HepG2 (cell line): Measurements from ENCODE around the gene LOXL3. TPM values are rescaled to one million over a fixed set of nuclear protein-coding genes. Genes with fewer than 3 reads are reported as not detected.

Source experiments
- CEBPG ChIP-seq: IDR thresholded peaks from 2 replicates; pipeline ENCODE4 v1.6.1; 2016
- KAT7 ChIP-seq: IDR thresholded peaks from 2 replicates; pipeline ENCODE4 v1.6.1; 2018; ENCODE audit warnings: borderline replicate concordance, missing compliant biosample characterization
- NR2F6 ChIP-seq, 2 experiments: IDR thresholded peaks; 2 replicates each; pipeline ENCODE4 v1.6.1; 2016; ENCODE audit warnings: antibody characterized with exemption in 1 of 2, mild to moderate bottlenecking in 1 of 2
- POLR2G ChIP-seq: fragments of 200-400 bp; formaldehyde crosslinking; IDR thresholded peaks from 2 replicates; pipeline ENCODE4 v1.6.1; 2018; ENCODE audit warnings: mild to moderate bottlenecking, low read depth, low read length, moderate library complexity
- SALL2 ChIP-seq: sonication (generic); formaldehyde crosslinking; IDR thresholded peaks from 2 replicates; pipeline ENCODE4 v1.8.1; 2023; ENCODE audit warnings: mild to moderate bottlenecking, missing genetic modification reagents, inconsistent platforms
- SKI ChIP-seq: fragments of 450-650 bp; IDR thresholded peaks from one replicate; pipeline ENCODE4 v1.6.1; 2018; ENCODE audit warnings: mild to moderate bottlenecking; ENCODE audit not compliant: partially characterized antibody
- ZFX ChIP-seq: sonication (generic); formaldehyde crosslinking; IDR thresholded peaks from 2 replicates; pipeline ENCODE4 v1.4.0; 2020; ENCODE audit warnings: mild to moderate bottlenecking, low read depth, missing genetic modification reagents, moderate library complexity
- ZHX1 ChIP-seq: sonication (generic); formaldehyde crosslinking; IDR thresholded peaks from 2 replicates; pipeline ENCODE4 v1.8.1; 2022; ENCODE audit warnings: low read depth, mild to moderate bottlenecking, missing genetic modification reagents
- polyA plus RNA-seq, 8 experiments: library from polyadenylated mRNA; depleted of rRNA in 3 of 8; stranded (reverse) in 7 of 8; unstranded in 1 of 8; fragments of >200 nt; fragmentation: Illumina TruSeq in 4 of 8; extraction: Trizol in 4 of 8; gene quantifications; 2 replicates each; pipeline versions ENCODE4 v1.2.1 to v1.2.3, GENCODE V29; 2011 to 2016; ENCODE audit warnings: low read depth in 4 of 8, missing spikeins in 1 of 8, mixed read lengths in 1 of 8; ENCODE audit not compliant: insufficient read depth in 1 of 8
- total RNA-seq, 5 experiments: library from RNA; depleted of rRNA; stranded (reverse); fragments of >200 nt; fragmentation: Illumina TruSeq; extraction: Trizol; gene quantifications; 2 replicates each; pipeline ENCODE4 v1.2.3, GENCODE V29; 2016; ENCODE audit warnings: low read depth in 1 of 5
- TF ChIP-seq, protein P1 (sequence below), 2 experiments: sonication (generic) in 1 of 2; formaldehyde crosslinking in 1 of 2; IDR thresholded peaks; 2 replicates each; pipeline versions ENCODE4 v1.6.1 to v1.9.0; 2014 to 2022; ENCODE audit warnings: antibody characterized with exemption in 1 of 2, borderline replicate concordance in 1 of 2, inconsistent platforms in 1 of 2, low read depth in 1 of 2, missing genetic modification reagents in 1 of 2

LOXL3 gene
- total and polyA plus RNA-seq, 2 of the 13 experiments (the other 11 are each of a cell fraction or from before 2014, with no cell fraction given): 0.55 to 6.5 TPM

DNA sequence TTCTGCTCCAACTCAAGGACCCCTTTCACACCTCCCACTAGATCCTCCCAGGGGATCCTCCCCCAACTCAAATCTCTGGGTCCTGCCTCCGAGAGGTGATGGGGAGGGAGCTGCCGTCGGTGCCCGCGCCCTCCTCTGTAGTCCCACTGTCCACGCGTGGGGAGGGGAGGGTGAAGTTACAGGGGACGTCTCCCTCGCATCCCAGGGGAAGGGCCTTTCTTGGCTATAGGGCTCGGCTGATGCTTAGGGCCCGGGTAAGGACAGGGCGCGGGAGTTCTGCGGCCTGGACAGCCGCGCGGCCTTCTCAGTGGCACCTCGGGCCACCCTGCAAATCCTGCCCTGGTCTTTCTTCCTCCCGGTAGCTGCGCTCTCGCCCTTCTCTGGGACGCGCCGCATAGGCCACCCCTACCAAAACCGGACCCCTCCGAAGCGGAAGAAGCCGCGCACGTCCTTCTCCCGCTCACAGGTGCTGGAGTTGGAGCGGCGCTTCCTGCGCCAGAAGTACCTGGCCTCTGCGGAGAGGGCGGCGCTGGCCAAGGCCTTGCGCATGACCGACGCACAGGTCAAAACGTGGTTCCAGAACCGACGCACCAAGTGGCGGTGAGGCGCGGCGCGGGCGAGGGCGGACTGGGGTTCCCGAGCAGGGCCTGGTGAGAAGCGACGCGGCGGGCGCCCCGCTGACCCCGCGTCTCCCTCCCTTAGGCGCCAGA lies 38.3 kb downstream of the LOXL3 start (continued):
- TF ChIP-seq ZHX1: 0 out of 2 replicates have a peak, but pooled peaks have one; percentile 12
- TF ChIP-seq NR2F6 (IDR thresholded peaks at IDR 0.05): no peak
- TF ChIP-seq NR2F6 (CRISPR knock-in tag; IDR thresholded peaks at IDR 0.05): no peak
- TF ChIP-seq SKI: no peak
- TF ChIP-seq SALL2 (CRISPR knock-in tag): no peak
- TF ChIP-seq, protein P1, sequence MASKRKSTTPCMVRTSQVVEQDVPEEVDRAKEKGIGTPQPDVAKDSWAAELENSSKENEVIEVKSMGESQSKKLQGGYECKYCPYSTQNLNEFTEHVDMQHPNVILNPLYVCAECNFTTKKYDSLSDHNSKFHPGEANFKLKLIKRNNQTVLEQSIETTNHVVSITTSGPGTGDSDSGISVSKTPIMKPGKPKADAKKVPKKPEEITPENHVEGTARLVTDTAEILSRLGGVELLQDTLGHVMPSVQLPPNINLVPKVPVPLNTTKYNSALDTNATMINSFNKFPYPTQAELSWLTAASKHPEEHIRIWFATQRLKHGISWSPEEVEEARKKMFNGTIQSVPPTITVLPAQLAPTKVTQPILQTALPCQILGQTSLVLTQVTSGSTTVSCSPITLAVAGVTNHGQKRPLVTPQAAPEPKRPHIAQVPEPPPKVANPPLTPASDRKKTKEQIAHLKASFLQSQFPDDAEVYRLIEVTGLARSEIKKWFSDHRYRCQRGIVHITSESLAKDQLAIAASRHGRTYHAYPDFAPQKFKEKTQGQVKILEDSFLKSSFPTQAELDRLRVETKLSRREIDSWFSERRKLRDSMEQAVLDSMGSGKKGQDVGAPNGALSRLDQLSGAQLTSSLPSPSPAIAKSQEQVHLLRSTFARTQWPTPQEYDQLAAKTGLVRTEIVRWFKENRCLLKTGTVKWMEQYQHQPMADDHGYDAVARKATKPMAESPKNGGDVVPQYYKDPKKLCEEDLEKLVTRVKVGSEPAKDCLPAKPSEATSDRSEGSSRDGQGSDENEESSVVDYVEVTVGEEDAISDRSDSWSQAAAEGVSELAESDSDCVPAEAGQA (IDR thresholded peaks at IDR 0.05; ENCODE audit: low read depth): 0 out of 2 replicates have a peak, but pooled peaks have one; percentile 21
- TF ChIP-seq, protein P1 (CRISPR knock-in tag; IDR thresholded peaks at IDR 0.05; ENCODE audit: borderline replicate concordance): no peak
- TF ChIP-seq POLR2G: peak; percentile 16; the same call in 1 of the 2 replicates
- no peak for TF ChIP-seq ZFX (CRISPR knock-in tag)
- TF ChIP-seq KAT7 (CRISPR knock-in tag): no peak
- no peak for TF ChIP-seq CEBPG (CRISPR knock-in tag)
